RWPE2 (cell line): ENCODE data around the gene PROK1.

ENCODE experiments used
- ATAC-seq: fragments of 200-7000 bp; cut with Tn5 transposase; 3 replicates; pipeline ENCODE4 v1.9.1; 2021; ENCODE audit warnings: low read depth
- DNase-seq: peaks from one replicate; pipeline ENCODE4 v3.0.0-alpha.2; 2020; ENCODE audit warnings: low spot score
- H3K27ac ChIP-seq: fragments of 450-650 bp; 2 replicates; pipeline ENCODE4 v1.5.1; 2017; ENCODE audit warnings: mild to moderate bottlenecking; ENCODE audit not compliant: poor library complexity, severe bottlenecking
- H3K27me3 ChIP-seq: fragments of 250-450 bp; sonication (Bioruptor Pico); 2 replicates; pipeline ENCODE4 v1.5.1; 2021; ENCODE audit warnings: mild to moderate bottlenecking, moderate library complexity; ENCODE audit not compliant: insufficient read depth, poor library complexity, severe bottlenecking
- H3K36me3 ChIP-seq: fragments of 250-450 bp; sonication (Bioruptor Pico); 2 replicates; pipeline ENCODE4 v1.5.1; 2020; ENCODE audit warnings: low read depth, mild to moderate bottlenecking, moderate library complexity
- H3K4me1 ChIP-seq: fragments of 250-450 bp; sonication (Bioruptor Pico); 2 replicates; pipeline ENCODE4 v1.5.1; 2021; ENCODE audit warnings: mild to moderate bottlenecking, moderate library complexity; ENCODE audit not compliant: insufficient read depth, poor library complexity, severe bottlenecking
- H3K4me3 ChIP-seq: fragments of 250-450 bp; sonication (Bioruptor Pico); 2 replicates; pipeline ENCODE4 v1.5.1; 2021; ENCODE audit warnings: mild to moderate bottlenecking, moderate library complexity; ENCODE audit not compliant: severe bottlenecking
- H3K9me3 ChIP-seq: fragments of 250-450 bp; sonication (Bioruptor Pico); 2 replicates; pipeline ENCODE4 v1.5.1; 2021; ENCODE audit warnings: mild to moderate bottlenecking, moderate library complexity; ENCODE audit not compliant: severe bottlenecking
- TF ChIP-seq, protein P1 (sequence below): fragments of 450-650 bp; IDR thresholded peaks from one replicate; pipeline ENCODE4 v1.5.1; 2017; ENCODE audit warnings: mild to moderate bottlenecking, moderate library complexity; ENCODE audit not compliant: poor library complexity, severe bottlenecking

PROK1 gene

DNA sequence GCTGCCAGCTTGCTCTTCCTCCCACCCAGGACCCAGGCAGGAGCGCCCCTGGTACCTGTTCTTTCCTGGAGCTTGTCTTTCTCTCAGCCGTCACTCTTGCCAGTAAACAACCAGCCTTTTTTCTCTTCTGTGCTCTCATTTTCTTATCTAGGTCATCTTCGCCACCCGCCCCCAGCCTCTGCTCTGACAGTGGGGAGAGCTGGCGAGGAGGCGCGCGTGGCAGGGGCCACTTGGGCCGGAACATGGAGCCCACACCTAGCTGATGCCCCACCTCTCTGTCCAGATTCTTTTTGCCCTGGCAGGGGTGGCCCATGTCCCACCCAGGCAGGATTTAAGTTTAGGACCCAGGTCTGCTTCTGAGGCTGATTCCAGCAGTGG, 32.3 kb downstream of the PROK1 start:
- Histone ChIP-seq H3K27ac (no peak overlapping the region), H3K27me3 (no peaks in the 10 kb centered on the region), H3K9me3 (no peaks in the 10 kb centered on the region), H3K4me3 (no peak overlapping the region), H3K4me1 (no peaks in the 10 kb centered on the region), H3K36me3 (no peaks in the 10 kb centered on the region)
- DNase-seq, result no peak
- TF ChIP-seq, protein P1, sequence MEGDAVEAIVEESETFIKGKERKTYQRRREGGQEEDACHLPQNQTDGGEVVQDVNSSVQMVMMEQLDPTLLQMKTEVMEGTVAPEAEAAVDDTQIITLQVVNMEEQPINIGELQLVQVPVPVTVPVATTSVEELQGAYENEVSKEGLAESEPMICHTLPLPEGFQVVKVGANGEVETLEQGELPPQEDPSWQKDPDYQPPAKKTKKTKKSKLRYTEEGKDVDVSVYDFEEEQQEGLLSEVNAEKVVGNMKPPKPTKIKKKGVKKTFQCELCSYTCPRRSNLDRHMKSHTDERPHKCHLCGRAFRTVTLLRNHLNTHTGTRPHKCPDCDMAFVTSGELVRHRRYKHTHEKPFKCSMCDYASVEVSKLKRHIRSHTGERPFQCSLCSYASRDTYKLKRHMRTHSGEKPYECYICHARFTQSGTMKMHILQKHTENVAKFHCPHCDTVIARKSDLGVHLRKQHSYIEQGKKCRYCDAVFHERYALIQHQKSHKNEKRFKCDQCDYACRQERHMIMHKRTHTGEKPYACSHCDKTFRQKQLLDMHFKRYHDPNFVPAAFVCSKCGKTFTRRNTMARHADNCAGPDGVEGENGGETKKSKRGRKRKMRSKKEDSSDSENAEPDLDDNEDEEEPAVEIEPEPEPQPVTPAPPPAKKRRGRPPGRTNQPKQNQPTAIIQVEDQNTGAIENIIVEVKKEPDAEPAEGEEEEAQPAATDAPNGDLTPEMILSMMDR, result no peak
- ATAC-seq, result no peak

GRCh38 chr1:110484801-110485200, 33.9 kb downstream of the PROK1 start:
- no peaks in the 10 kb centered on the region for H3K9me3 ChIP-seq
- no peak for DNase-seq
- H3K27ac ChIP-seq, result no peak overlapping the region
- H3K36me3 ChIP-seq, result no peaks in the 10 kb centered on the region
- TF ChIP-seq, protein P1, result no peak
- H3K27me3 ChIP-seq, result no peaks in the 10 kb centered on the region
- no peaks in the 10 kb centered on the region for H3K4me1 ChIP-seq
- no peak overlapping the region for H3K4me3 ChIP-seq
- ATAC-seq, result no peak

DNA sequence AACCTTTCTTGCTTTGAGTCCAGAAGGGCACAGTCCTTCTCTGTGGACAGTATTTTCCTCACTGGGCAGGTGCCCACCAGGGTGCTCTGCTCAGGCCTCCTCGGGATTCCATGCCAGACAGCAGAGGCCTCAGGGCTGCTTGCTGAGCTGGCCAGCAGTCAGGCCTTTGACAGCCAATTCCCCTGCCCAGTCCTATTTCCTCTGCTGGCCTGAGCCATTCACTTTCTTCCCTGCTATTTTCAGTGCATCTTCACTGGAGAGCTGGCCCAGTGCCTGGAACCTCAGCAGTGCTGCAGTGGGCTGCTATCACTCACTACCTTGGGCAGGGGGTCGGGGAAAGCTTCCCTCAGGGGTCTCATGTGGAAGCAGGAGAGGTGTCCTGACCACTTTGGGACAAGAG, 34.8 kb downstream of the PROK1 start:
- Histone ChIP-seq H3K36me3 (no peaks in the 10 kb centered on the region), H3K9me3 (no peaks in the 10 kb centered on the region), H3K4me3 (no peak overlapping the region), H3K27ac (no peak overlapping the region), H3K27me3 (no peaks in the 10 kb centered on the region), H3K4me1 (no peaks in the 10 kb centered on the region)
- ATAC-seq, result no peak
- TF ChIP-seq, protein P1, result no peak
- DNase-seq, result no peak

DNA sequence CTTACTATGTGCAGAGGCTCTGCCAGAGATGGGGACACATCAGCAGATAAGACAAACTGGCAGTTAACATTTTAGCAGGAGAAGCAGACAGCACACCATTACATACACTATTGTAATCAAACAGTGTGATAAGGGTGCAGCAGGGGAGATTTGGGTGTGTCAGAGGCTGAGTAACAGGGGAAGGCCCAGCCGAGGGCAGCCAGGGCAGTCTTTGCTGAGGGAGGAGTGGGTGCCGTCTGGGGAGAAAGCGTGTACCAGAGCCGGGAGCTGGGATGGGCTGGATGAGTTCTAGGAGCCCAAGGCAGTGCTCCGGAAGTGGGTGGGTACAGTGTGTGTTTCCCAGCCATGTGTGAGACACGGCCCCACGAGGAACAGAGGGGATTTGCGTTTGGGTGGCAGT, 36.8 kb downstream of the PROK1 start:
- DNase-seq (no peak), ATAC-seq (peak; percentile 71)
- TF ChIP-seq, protein P1, result no peak
- Histone ChIP-seq H3K27ac (no peak overlapping the region), H3K9me3 (no peaks in the 10 kb centered on the region), H3K27me3 (no peaks in the 10 kb centered on the region), H3K36me3 (no peaks in the 10 kb centered on the region), H3K4me1 (no peaks in the 10 kb centered on the region), H3K4me3 (no peak overlapping the region)

GRCh38 chr1:110488161-110488560, 37.2 kb downstream of the PROK1 start:
- no peaks in the 10 kb centered on the region for H3K27me3 ChIP-seq
- no peak for ATAC-seq
- H3K4me3 ChIP-seq, result no peak overlapping the region
- DNase-seq, result no peak
- H3K4me1 ChIP-seq, result no peaks in the 10 kb centered on the region
- no peaks in the 10 kb centered on the region for H3K9me3 ChIP-seq
- H3K36me3 ChIP-seq, result no peaks in the 10 kb centered on the region
- TF ChIP-seq, protein P1, result no peak
- no peak overlapping the region for H3K27ac ChIP-seq
